Mesothelial cell of epicardium (in vitro differentiated cells): Measurements from ENCODE around the gene GRID1. TPM values are rescaled to one million over a fixed set of nuclear protein-coding genes. Genes with fewer than 3 reads are reported as not detected.

ENCODE experiments used
- DNase-seq, 2 experiments: peaks; one replicate each; pipeline ENCODE4 v3.0.0; 2021; ENCODE audit warnings: low spot score in 2 of 2; ENCODE audit not compliant: unreplicated experiment in 2 of 2
- H3K27ac Mint-ChIP-seq: 2 replicates; pipeline ENCODE4 v1.8.0; 2021; ENCODE audit warnings: mixed read lengths
- H3K27me3 Mint-ChIP-seq: 2 replicates; pipeline ENCODE4 v1.8.0; 2021; ENCODE audit warnings: low read depth, mixed read lengths
- H3K36me3 Mint-ChIP-seq: 2 replicates; pipeline ENCODE4 v1.8.0; 2021; ENCODE audit warnings: mixed read lengths
- H3K4me1 Mint-ChIP-seq: 2 replicates; pipeline ENCODE4 v1.8.0; 2021; ENCODE audit warnings: mixed read lengths
- H3K4me3 Mint-ChIP-seq: 2 replicates; pipeline ENCODE4 v1.8.0; 2021; ENCODE audit warnings: mild to moderate bottlenecking, moderate library complexity, mixed read lengths
- H3K9me3 Mint-ChIP-seq: 2 replicates; pipeline ENCODE4 v1.8.0; 2021; ENCODE audit warnings: mixed read lengths
- total RNA-seq: library from RNA; stranded (reverse); gene quantifications from 3 replicates; pipeline ENCODE4 v1.2.1, GENCODE V29; 2021
- TF ChIP-seq, protein P1 (sequence below): fragments of 200-600 bp; sonication (generic); IDR thresholded peaks from one replicate; pipeline ENCODE4 v1.5.0; 2021; ENCODE audit warnings: antibody characterized with exemption; ENCODE audit not compliant: unreplicated experiment

Gene GRID1
- total RNA-seq, 1 donor from 2014 or later: 0.22 TPM

DNA sequence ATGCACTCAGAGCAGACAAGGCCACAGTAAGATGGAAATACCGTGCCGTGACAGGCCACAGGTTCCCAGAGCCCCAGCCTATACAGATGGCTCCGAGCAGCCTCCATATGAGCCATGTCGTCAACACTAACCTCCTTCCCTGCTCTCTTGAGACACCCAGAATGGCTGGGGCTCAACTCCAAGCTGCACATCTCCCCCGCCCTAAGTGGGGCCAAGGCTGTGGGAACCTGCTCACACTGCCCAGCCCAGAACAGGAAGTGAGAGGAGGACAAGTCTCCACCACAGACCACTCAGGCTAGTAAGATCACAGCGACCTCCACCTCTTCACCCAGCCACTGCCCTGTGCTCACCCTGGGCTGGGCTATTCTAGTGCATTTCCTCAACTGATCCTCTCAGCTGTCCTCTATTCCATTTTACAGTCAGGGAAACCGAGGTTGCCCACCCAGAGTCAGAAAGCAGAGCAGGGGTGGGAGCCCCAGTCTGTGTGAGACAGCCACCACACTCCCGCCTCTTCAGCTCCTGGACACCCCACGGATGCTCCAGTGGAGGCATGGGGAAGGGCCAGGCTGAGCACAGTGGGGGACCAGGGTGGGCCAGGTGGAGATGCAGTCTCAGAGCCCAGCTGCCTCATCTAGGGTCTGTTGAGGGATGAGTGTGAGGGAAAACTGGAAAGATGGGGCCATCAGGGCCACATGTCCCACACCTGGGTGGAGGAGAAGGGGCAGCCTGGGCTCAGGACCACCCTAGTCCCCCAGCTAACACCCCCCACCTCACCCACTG is 11.6 kb downstream of the GRID1 start:
- H3K27me3 Mint-ChIP-seq: peaks cover 92% of the 10 kb centered on the region
- no peaks in the 10 kb centered on the region for H3K36me3 Mint-ChIP-seq
- DNase-seq: no peak
- TF ChIP-seq, protein P1, sequence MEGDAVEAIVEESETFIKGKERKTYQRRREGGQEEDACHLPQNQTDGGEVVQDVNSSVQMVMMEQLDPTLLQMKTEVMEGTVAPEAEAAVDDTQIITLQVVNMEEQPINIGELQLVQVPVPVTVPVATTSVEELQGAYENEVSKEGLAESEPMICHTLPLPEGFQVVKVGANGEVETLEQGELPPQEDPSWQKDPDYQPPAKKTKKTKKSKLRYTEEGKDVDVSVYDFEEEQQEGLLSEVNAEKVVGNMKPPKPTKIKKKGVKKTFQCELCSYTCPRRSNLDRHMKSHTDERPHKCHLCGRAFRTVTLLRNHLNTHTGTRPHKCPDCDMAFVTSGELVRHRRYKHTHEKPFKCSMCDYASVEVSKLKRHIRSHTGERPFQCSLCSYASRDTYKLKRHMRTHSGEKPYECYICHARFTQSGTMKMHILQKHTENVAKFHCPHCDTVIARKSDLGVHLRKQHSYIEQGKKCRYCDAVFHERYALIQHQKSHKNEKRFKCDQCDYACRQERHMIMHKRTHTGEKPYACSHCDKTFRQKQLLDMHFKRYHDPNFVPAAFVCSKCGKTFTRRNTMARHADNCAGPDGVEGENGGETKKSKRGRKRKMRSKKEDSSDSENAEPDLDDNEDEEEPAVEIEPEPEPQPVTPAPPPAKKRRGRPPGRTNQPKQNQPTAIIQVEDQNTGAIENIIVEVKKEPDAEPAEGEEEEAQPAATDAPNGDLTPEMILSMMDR: no peak
- no peak overlapping the region for H3K4me3 Mint-ChIP-seq
- H3K9me3 Mint-ChIP-seq: no peaks in the 10 kb centered on the region
- H3K4me1 Mint-ChIP-seq: no peaks in the 10 kb centered on the region
- no peak overlapping the region for H3K27ac Mint-ChIP-seq

DNA sequence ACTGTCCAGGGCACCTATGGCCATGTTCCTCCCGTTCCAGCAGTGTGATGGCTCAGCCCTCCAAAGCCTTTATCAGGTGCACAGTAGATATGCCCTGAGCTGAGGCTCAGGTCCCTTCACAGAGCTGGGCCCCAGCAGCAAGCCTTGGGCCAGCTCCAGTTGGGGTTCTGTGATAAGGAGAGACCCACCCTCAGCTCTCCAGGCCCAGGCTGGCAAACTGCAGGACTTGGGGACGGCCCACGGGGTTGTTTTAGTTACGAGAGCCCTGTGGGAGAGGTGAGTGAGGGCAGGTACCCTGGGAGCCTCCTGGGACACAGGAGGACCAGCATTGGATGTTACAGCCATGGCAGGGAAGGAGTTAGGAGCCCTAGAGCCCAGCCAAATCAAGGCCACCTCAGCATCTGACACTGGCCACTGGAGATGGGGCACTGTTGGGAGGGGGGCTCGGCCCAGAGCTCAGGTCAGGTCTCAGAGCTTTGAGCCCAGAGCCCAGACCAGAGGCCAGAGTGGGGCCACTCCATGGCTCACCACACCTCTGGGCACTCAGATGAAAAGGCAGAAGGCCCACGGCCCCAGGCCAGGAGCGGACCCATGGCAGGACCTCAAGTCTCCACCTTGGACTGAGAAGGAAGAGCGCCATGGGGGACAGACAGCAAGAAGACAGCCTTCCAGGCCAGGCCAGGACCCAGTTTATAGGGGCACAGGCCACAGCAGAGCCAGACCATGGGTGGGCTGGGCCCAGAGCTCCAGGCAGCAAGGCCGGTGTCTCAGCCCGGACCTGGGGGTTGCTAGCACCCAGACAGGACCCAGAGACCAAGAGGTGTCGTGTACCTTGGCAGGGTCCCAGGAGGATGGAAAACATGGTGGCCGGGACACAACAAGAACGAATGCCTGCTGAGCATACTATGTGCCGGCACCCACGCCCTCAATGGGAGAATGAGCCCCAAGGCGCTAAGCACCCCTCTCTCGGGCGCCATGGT is 12.8 kb downstream of the GRID1 start:
- TF ChIP-seq, protein P1: no peak
- Mint-ChIP-seq H3K4me1 (no peaks in the 10 kb centered on the region), H3K27me3 (peaks cover 90% of the 10 kb centered on the region), H3K27ac (no peak overlapping the region), H3K9me3 (no peaks in the 10 kb centered on the region), H3K4me3 (no peak overlapping the region), H3K36me3 (no peaks in the 10 kb centered on the region)
- no peak for DNase-seq

DNA sequence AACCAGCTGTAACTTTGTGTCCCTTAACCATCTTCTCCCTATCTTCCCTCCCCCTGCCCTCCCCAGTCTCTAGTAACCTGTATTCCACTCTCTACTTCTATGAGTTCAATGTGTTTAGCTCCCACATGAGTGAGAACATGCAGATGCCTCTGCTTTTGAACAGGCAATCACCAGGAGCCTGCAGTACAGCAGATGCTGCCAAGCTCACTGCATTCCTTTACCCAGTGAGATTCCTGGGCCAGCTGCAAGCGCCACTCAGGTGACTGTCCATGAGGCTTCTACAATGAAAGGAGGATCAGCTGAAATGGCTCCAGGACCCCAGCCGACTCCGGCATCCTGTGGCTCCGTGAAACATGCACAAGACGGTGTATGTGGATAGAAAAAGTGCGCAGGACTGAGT is 15.7 kb downstream of the GRID1 start:
- Mint-ChIP-seq H3K4me1 (no peaks in the 10 kb centered on the region), H3K4me3 (no peak overlapping the region), H3K9me3 (no peaks in the 10 kb centered on the region), H3K27ac (no peak overlapping the region), H3K27me3 (peaks cover 64% of the 10 kb centered on the region), H3K36me3 (no peaks in the 10 kb centered on the region)
- TF ChIP-seq, protein P1: no peak
- no peak for DNase-seq

DNA sequence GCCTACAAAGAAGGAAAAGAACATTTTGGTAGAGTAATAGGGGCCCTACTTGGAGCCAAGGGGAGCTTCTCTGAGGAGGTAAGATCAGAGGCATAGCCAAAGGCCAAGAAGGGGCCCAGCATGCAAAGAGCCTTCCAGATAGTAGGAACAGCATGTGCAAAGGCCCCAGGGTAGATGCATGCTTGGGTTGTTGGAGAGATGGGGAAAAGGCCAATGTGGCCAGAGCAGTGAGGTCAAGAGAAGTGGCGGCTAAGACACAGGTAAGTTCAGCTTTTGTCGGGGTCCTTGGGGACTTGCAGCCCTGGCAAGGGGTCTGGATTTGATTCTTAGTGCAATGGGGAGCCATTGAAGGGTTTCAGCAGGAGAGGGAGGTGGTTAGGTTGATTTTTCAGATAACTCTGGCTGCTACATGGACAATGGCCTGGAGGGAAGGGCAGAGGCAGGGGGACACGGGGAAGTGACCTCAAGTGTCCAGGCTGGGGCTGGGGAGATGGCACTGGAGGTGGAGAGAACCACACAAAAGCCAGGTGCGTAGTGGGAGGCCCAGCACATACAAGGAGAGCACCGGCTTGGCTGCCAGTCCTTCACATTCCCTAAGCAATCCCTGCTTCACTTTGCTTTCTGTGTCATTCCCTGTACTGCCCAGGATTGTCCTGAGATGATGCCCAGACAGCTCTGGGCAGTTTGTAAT is 16.5 kb downstream of the GRID1 start:
- DNase-seq: no peak
- H3K9me3 Mint-ChIP-seq: no peaks in the 10 kb centered on the region
- H3K27ac Mint-ChIP-seq: no peak overlapping the region
- H3K36me3 Mint-ChIP-seq: no peaks in the 10 kb centered on the region
- H3K4me1 Mint-ChIP-seq: no peaks in the 10 kb centered on the region
- no peak overlapping the region for H3K4me3 Mint-ChIP-seq
- TF ChIP-seq, protein P1: no peak
- H3K27me3 Mint-ChIP-seq: peaks cover 58% of the 10 kb centered on the region

DNA sequence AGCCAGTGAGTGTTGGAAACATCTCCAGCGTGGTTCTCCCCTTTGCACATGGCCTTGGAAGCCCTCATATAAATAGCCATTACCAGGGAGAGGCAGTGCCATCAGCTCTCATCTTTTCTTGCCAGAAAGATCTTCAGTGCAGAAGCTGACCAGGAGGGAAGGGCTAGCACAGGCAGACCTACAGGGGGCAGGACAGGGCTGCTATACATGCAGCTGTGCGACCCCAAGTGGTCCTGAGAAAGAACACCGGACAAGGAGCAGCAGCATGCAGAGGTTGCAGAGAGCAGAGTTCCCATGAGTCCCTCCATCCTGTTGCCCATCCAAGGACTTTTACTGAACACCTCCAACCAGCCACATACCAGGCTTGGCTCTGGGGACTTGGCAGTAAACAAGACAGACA is 17.1 kb downstream of the GRID1 start:
- Mint-ChIP-seq H3K4me1 (no peaks in the 10 kb centered on the region), H3K27me3 (peaks cover 52% of the 10 kb centered on the region), H3K9me3 (no peaks in the 10 kb centered on the region), H3K27ac (no peak overlapping the region), H3K36me3 (no peaks in the 10 kb centered on the region), H3K4me3 (no peak overlapping the region)
- TF ChIP-seq, protein P1: no peak
- DNase-seq: no peak
